Daoy (cell line): ENCODE data around the gene RHBDF2. TPM values are rescaled to one million over a fixed set of nuclear protein-coding genes. Genes with fewer than 3 reads are reported as not detected.
A peak's percentile ranks its signal among the peaks of the same experiment; 100 is the strongest.
"Not testable (repeated sequence)": the region's sequence is repeated elsewhere in the genome, so short reads cannot be mapped to it uniquely, and the experiment has no call there.

Source experiments
- DNase-seq: peaks from one replicate; pipeline ENCODE4 v3.0.0-alpha.2; 2015; ENCODE audit warnings: low read depth
- total RNA-seq: library from RNA; depleted of rRNA; stranded (reverse); fragments of >200 nt; shearing (Covaris generic); gene quantifications from 2 replicates; pipeline ENCODE4 v1.2.3, GENCODE V29; 2014

The RHBDF2 gene
- total RNA-seq, 1 experiment from 2014 or later = 26.6 TPM

GRCh38 chr17:76524598-76525512 is 23.6 kb upstream of the RHBDF2 start:
- DNase-seq = peak; percentile 56

GRCh38 chr17:76523084-76524037 is 22.1 kb upstream of the RHBDF2 start:
- DNase-seq = peak; percentile 76

- DNase-seq = not testable (repeated sequence)
Observed at GRCh38 chr17:76521683-76522082, 20.5 kb upstream of the RHBDF2 start.

- no peak for DNase-seq
Observed at GRCh38 chr17:76521262-76521661, 20.0 kb upstream of the RHBDF2 start.

GRCh38 chr17:76519048-76519966 is 18.1 kb upstream of the RHBDF2 start:
- no peak for DNase-seq

GRCh38 chr17:76517638-76518038 is 16.4 kb upstream of the RHBDF2 start:
- DNase-seq = no peak

GRCh38 chr17:76515274-76515949 is 14.2 kb upstream of the RHBDF2 start:
- peak; percentile 95 for DNase-seq

- DNase-seq = not testable (repeated sequence)
Observed at GRCh38 chr17:76514355-76514754, 13.1 kb upstream of the RHBDF2 start.

GRCh38 chr17:76513306-76513692 is 12.1 kb upstream of the RHBDF2 start:
- DNase-seq = no peak

GRCh38 chr17:76512366-76513305 is 11.4 kb upstream of the RHBDF2 start:
- no peak for DNase-seq

- DNase-seq = no peak
Observed at GRCh38 chr17:76511668-76512365, 10.6 kb upstream of the RHBDF2 start.

- no peak for DNase-seq
Observed at GRCh38 chr17:76510831-76511244, 9.6 kb upstream of the RHBDF2 start.

- not testable (repeated sequence) for DNase-seq
Observed at GRCh38 chr17:76508472-76509063, 7.3 kb upstream of the RHBDF2 start.

- peak; percentile 81 for DNase-seq
Observed at GRCh38 chr17:76506408-76507345, 5.5 kb upstream of the RHBDF2 start.

GRCh38 chr17:76504117-76504516 is 2.9 kb upstream of the RHBDF2 start:
- no peak for DNase-seq

GRCh38 chr17:76502341-76503211 is 1.4 kb upstream of the RHBDF2 start:
- no peak for DNase-seq
